HCT116 (cell line): ENCODE data around the gene FHDC1. TPM values are rescaled to one million over a fixed set of nuclear protein-coding genes. Genes with fewer than 3 reads are reported as not detected.

Source experiments
- ATAC-seq: fragments of 200-7000 bp; cut with Tn5 transposase; 2 replicates; pipeline ENCODE4 v1.9.1; 2020; ENCODE audit warnings: mild to moderate bottlenecking, moderate library complexity
- BruUV-seq: library from RNA; stranded (reverse); fragments of 400-500 nt; replicated peaks from 2 replicates; lab custom pipeline; 2021; lab: Mats Ljungman, UMichigan
- CTCF ChIA-PET: fragments of 300-600 bp; sonication (Branson Sonifier 250); formaldehyde crosslinking; loops from one replicate; lab custom pipeline; 2021; ENCODE audit warnings: antibody characterized with exemption; lab: Charles Lee
- POLR2A ChIA-PET: fragments of 300-600, 350-600 bp; sonication (Branson Sonifier 250); formaldehyde crosslinking; loops from one replicate; lab custom pipeline; 2021; ENCODE audit warnings: antibody characterized with exemption; lab: Charles Lee
- RAD21 ChIA-PET, 2 experiments: fragments of 300-600 bp; sonication (Branson Sonifier 250); formaldehyde crosslinking; loops; one replicate each; lab custom pipeline; 2023; ENCODE audit warnings: low total read pairs in 2 of 2; ENCODE audit not compliant: uncharacterized antibody in 2 of 2, unreplicated experiment in 2 of 2, low non-redundant PET in 1 of 2; lab: Charles Lee
- DNase-seq: peaks from one replicate; pipeline ENCODE4 v3.0.0-alpha.2; 2010; ENCODE audit warnings: low read depth, low spot score
- H2AFZ ChIP-seq: fragments of 200-600 bp; shearing (Covaris generic), sonication (generic); 2 replicates; pipeline ENCODE4 v1.6.1; 2017; ENCODE audit warnings: low read depth, mixed run types, mixed read lengths, antibody characterized with exemption, low read length; ENCODE audit not compliant: poor library complexity, severe bottlenecking
- H3K27ac ChIP-seq: 2 replicates; pipeline ENCODE4 v1.5.1; 2012; ENCODE audit warnings: low read depth, low read length
- H3K27me3 ChIP-seq: fragments of 200-600 bp; sonication (generic); 2 replicates; pipeline ENCODE4 v1.6.1; 2016; ENCODE audit warnings: mixed run types, low read length, mixed read lengths; ENCODE audit not compliant: insufficient read depth
- H3K36me3 ChIP-seq, 2 experiments: fragments of 200-500 bp in 1 of 2; fragments of 200-600 bp in 1 of 2; sonication (Bioruptor generic) in 1 of 2; sonication (generic) in 1 of 2; 2 replicates each; pipeline versions ENCODE4 v1.5.1 to v1.6.1; 2014 to 2016; ENCODE audit warnings: low read length in 2 of 2, inconsistent platforms in 1 of 2, mixed read lengths in 1 of 2, mixed run types in 1 of 2; ENCODE audit not compliant: insufficient read depth in 2 of 2, control insufficient read depth in 1 of 2
- H3K4me1 ChIP-seq, 2 experiments: fragments of 200-600 bp in 1 of 2; sonication (generic) in 1 of 2; 2 replicates each; pipeline versions ENCODE4 v1.5.1 to v1.6.1; 2012 to 2017; ENCODE audit warnings: low read length in 2 of 2, inconsistent platforms in 1 of 2, mild to moderate bottlenecking in 1 of 2, mixed read lengths in 1 of 2, mixed run types in 1 of 2, moderate library complexity in 1 of 2; ENCODE audit not compliant: insufficient read depth in 2 of 2, control insufficient read depth in 1 of 2
- H3K4me2 ChIP-seq: fragments of 200-600 bp; sonication (generic); 2 replicates; pipeline ENCODE4 v1.6.1; 2017; ENCODE audit warnings: mixed run types, low read length, mixed read lengths
- H3K4me3 ChIP-seq, 2 experiments: fragments of 200-600 bp in 1 of 2; sonication (generic) in 1 of 2; replicated peaks in 1 of 2; 2 replicates each; pipeline ENCODE4 v1.5.1; 2011 to 2016; ENCODE audit warnings: low read length in 2 of 2, control low read depth in 1 of 2, low read depth in 1 of 2, mild to moderate bottlenecking in 1 of 2, mixed read lengths in 1 of 2, mixed run types in 1 of 2
- H3K79me2 ChIP-seq: fragments of 200-600 bp; sonication (generic); 2 replicates; pipeline ENCODE4 v1.6.1; 2017; ENCODE audit warnings: mild to moderate bottlenecking, mixed run types, low read length, moderate library complexity, mixed read lengths; ENCODE audit not compliant: insufficient read depth
- H3K9ac ChIP-seq: fragments of 200-600 bp; sonication (generic); 2 replicates; pipeline ENCODE4 v1.6.1; 2016; ENCODE audit warnings: low read length, mixed read lengths
- H3K9me2 ChIP-seq: fragments of 200-600 bp; sonication (generic), shearing (Covaris generic); 2 replicates; pipeline ENCODE4 v1.6.1; 2017; ENCODE audit warnings: mixed run types, mild to moderate bottlenecking, moderate library complexity; ENCODE audit not compliant: insufficient read depth
- H3K9me3 ChIP-seq, 2 experiments: fragments of 200-500 bp in 1 of 2; fragments of 200-600 bp in 1 of 2; sonication (Bioruptor generic) in 1 of 2; sonication (generic) in 1 of 2; 2 replicates each; pipeline ENCODE4 v1.6.1; 2014 to 2017; ENCODE audit warnings: low read length in 2 of 2, mixed read lengths in 2 of 2, inconsistent platforms in 1 of 2, low read depth in 1 of 2, mild to moderate bottlenecking in 1 of 2, mixed run types in 1 of 2, moderate library complexity in 1 of 2; ENCODE audit not compliant: control insufficient read depth in 1 of 2, insufficient read depth in 1 of 2
- H4K20me1 ChIP-seq: fragments of 200-600 bp; sonication (generic), shearing (Covaris generic); 2 replicates; pipeline ENCODE4 v1.6.1; 2017; ENCODE audit warnings: mixed run types, mild to moderate bottlenecking, moderate library complexity; ENCODE audit not compliant: insufficient read depth
- ATF3 ChIP-seq: IDR thresholded peaks from 2 replicates; pipeline ENCODE4 v1.6.1; 2012
- EZH2phosphoT487 ChIP-seq: fragments of 200-600 bp; IDR thresholded peaks from 2 replicates; pipeline ENCODE4 v1.6.1; 2018; ENCODE audit warnings: antibody characterized with exemption, borderline replicate concordance
- POLR2A ChIP-seq: IDR thresholded peaks from 2 replicates; pipeline ENCODE4 v1.7.0; 2011; ENCODE audit warnings: borderline replicate concordance; ENCODE audit not compliant: insufficient read depth, insufficient read length; ENCODE audit errors: extremely low read depth
- POLR2AphosphoS5 ChIP-seq: IDR thresholded peaks from 2 replicates; pipeline ENCODE4 v1.6.1; 2011; ENCODE audit warnings: mild to moderate bottlenecking, low read depth, low read length, moderate library complexity
- SP1 ChIP-seq: IDR thresholded peaks from 2 replicates; pipeline ENCODE4 v1.6.1; 2012; ENCODE audit warnings: low read depth
- SRF ChIP-seq: IDR thresholded peaks from 2 replicates; pipeline ENCODE4 v1.6.1; 2012; ENCODE audit warnings: low read depth
- ZFX ChIP-seq: fragments of 450-650 bp; IDR thresholded peaks from 2 replicates; pipeline ENCODE4 v1.6.1; 2017
- intact Hi-C: fragments of 100-400 bp; cut with micrococcal nuclease; formaldehyde crosslinking; loops from 2 replicates; pipeline ENCODE4 v1.10.0; 2022
- total RNA-seq: library from RNA; stranded (reverse); gene quantifications from one replicate; pipeline ENCODE4 v1.2.1, GENCODE V29; 2021; ENCODE audit not compliant: unreplicated experiment
- TF ChIP-seq, protein P1 (sequence below): IDR thresholded peaks from 2 replicates; pipeline ENCODE4 v1.6.1; 2012

The FHDC1 gene
- total RNA-seq, 1 experiment from 2014 or later = 1.8 TPM

GRCh38 chr4:152994038-152994437 is 57.9 kb downstream of the FHDC1 start:
- POLR2A ChIA-PET = no interaction called here
- H3K36me3 ChIP-seq = no peaks in the 10 kb centered on the region
- no peaks in the 10 kb centered on the region for H3K79me2 ChIP-seq
- DNase-seq (no peak), ATAC-seq (no peak)
- no peak overlapping the region for H3K9ac ChIP-seq
- CTCF ChIA-PET = no interaction called here
- TF ChIP-seq POLR2A = no peak
- H3K4me1 ChIP-seq = no peaks in the 10 kb centered on the region; a peak in 1 of 4 replicates
- BruUV-seq = no TSS peak
- H3K4me2 ChIP-seq = no peak overlapping the region
- no peak overlapping the region for H3K4me3 ChIP-seq
- no peaks in the 10 kb centered on the region for H3K9me3 ChIP-seq
- intact Hi-C loops = no loop called here
- H3K27ac ChIP-seq = no peak overlapping the region
- RAD21 ChIA-PET = no interaction called here
- H3K9me2 ChIP-seq = no peaks in the 10 kb centered on the region
- no peaks in the 10 kb centered on the region for H4K20me1 ChIP-seq
- H3K27me3 ChIP-seq = no peaks in the 10 kb centered on the region
- no peak overlapping the region for H2AFZ ChIP-seq

- H2AFZ ChIP-seq = no peak overlapping the region
- H3K9me3 ChIP-seq = no peaks in the 10 kb centered on the region
- no peak overlapping the region for H3K9ac ChIP-seq
- no peak for TF ChIP-seq SRF
- no peak for TF ChIP-seq EZH2phosphoT487
- TF ChIP-seq ZFX = no peak
- H3K79me2 ChIP-seq = no peaks in the 10 kb centered on the region
- CTCF ChIA-PET = no interaction called here
- no peaks in the 10 kb centered on the region; a peak in 1 of 4 replicates for H3K4me1 ChIP-seq
- DNase-seq = no peak
- no TSS peak for BruUV-seq
- no peak overlapping the region for H3K27ac ChIP-seq
- POLR2A ChIA-PET = no interaction called here
- H3K9me2 ChIP-seq = no peaks in the 10 kb centered on the region
- ATAC-seq = no peak
- no peaks in the 10 kb centered on the region for H3K36me3 ChIP-seq
- intact Hi-C loops = no loop called here
- no peaks in the 10 kb centered on the region for H4K20me1 ChIP-seq
- H3K4me2 ChIP-seq = no peak overlapping the region
- H3K27me3 ChIP-seq = no peaks in the 10 kb centered on the region
- no peak overlapping the region for H3K4me3 ChIP-seq
- RAD21 ChIA-PET = no interaction called here
Observed at GRCh38 chr4:152996111-152996571, 60.0 kb downstream of the FHDC1 start.

GRCh38 chr4:152996672-152997071 is 60.5 kb downstream of the FHDC1 start:
- Histone ChIP-seq H3K27ac (no peak overlapping the region), H3K36me3 (no peaks in the 10 kb centered on the region), H2AFZ (no peak overlapping the region), H3K4me1 (no peaks in the 10 kb centered on the region; a peak in 1 of 4 replicates), H3K9me2 (no peaks in the 10 kb centered on the region), H3K9me3 (no peaks in the 10 kb centered on the region), H3K4me2 (no peak overlapping the region), H4K20me1 (no peaks in the 10 kb centered on the region), H3K79me2 (no peaks in the 10 kb centered on the region), H3K4me3 (no peak overlapping the region), H3K9ac (no peak overlapping the region), H3K27me3 (no peaks in the 10 kb centered on the region)
- ChIA-PET CTCF (no interaction called here), POLR2A (no interaction called here), RAD21 (no interaction called here)
- ATAC-seq (no peak), DNase-seq (no peak)
- no TSS peak for BruUV-seq
- TF ChIP-seq SP1 (no peak), SRF (no peak), ATF3 (no peak), POLR2AphosphoS5 (no peak)
- TF ChIP-seq, protein P1, sequence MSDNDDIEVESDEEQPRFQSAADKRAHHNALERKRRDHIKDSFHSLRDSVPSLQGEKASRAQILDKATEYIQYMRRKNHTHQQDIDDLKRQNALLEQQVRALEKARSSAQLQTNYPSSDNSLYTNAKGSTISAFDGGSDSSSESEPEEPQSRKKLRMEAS = no peak
- intact Hi-C loops = no loop called here
